IMR-90 (cell line): ENCODE data around the gene REXO5. TPM values are rescaled to one million over a fixed set of nuclear protein-coding genes. Genes with fewer than 3 reads are reported as not detected.

ENCODE experiments used
- ATAC-seq: fragments of 200-7000 bp; cut with Tn5 transposase; 2 replicates; pipeline ENCODE4 v1.9.1; 2020; ENCODE audit warnings: low read depth, mild to moderate bottlenecking, moderate library complexity
- BruUV-seq: library from RNA; stranded (reverse); fragments of 400-500 nt; replicated peaks from 2 replicates; lab custom pipeline; 2021; lab: Mats Ljungman, UMichigan
- CTCF ChIA-PET: fragments of 300-600 bp; formaldehyde crosslinking; extraction: SDS; loops from one replicate; lab custom pipeline; 2021; ENCODE audit warnings: antibody characterized with exemption; lab: Yijun Ruan, JAX
- POLR2A ChIA-PET: fragments of 300-600 bp; sonication (Branson Sonifier 250); formaldehyde crosslinking; loops from one replicate; lab custom pipeline; 2022; ENCODE audit warnings: antibody characterized with exemption; ENCODE audit not compliant: unreplicated experiment; lab: Charles Lee
- DNase-seq: peaks from one replicate; pipeline ENCODE4 v3.0.0; 2013
- H2AFZ ChIP-seq: replicated peaks from 2 replicates; pipeline ENCODE3; 2013; ENCODE audit warnings: low read length, mild to moderate bottlenecking; ENCODE audit not compliant: poor library complexity
- H2AK5ac ChIP-seq: 2 replicates; pipeline ENCODE4 v1.6.1; 2013; ENCODE audit warnings: low read depth, low read length, inconsistent platforms
- H2AK9ac ChIP-seq: replicated peaks from 2 replicates; pipeline ENCODE3; 2013; ENCODE audit warnings: mild to moderate bottlenecking, low read depth, low read length, moderate library complexity; ENCODE audit not compliant: poor library complexity
- H2BK120ac ChIP-seq: 2 replicates; pipeline ENCODE4 v1.6.1; 2013; ENCODE audit warnings: low read depth, low read length, inconsistent platforms
- H2BK15ac ChIP-seq: 3 replicates; pipeline ENCODE4 v1.6.1; 2013; ENCODE audit warnings: low read depth, low read length, inconsistent platforms
- H2BK20ac ChIP-seq: 2 replicates; pipeline ENCODE4 v1.6.1; 2013; ENCODE audit warnings: low read depth, mild to moderate bottlenecking, inconsistent platforms, low read length, moderate library complexity
- H2BK5ac ChIP-seq: 2 replicates; pipeline ENCODE4 v1.6.1; 2013; ENCODE audit warnings: mild to moderate bottlenecking, low read depth, low read length, inconsistent platforms; ENCODE audit not compliant: poor library complexity, severe bottlenecking
- H3K14ac ChIP-seq: replicated peaks from 2 replicates; pipeline ENCODE4 v1.6.1; 2013; ENCODE audit warnings: low read depth, low read length, inconsistent platforms
- H3K18ac ChIP-seq: 2 replicates; pipeline ENCODE4 v1.6.1; 2013; ENCODE audit warnings: low read depth, low read length, control low read depth
- H3K23ac ChIP-seq: 2 replicates; pipeline ENCODE4 v1.6.1; 2013; ENCODE audit warnings: low read depth, low read length, inconsistent platforms
- H3K27ac ChIP-seq: 2 replicates; pipeline ENCODE4 v1.5.1; 2013; ENCODE audit warnings: mild to moderate bottlenecking, control low read depth, low read length; ENCODE audit not compliant: insufficient read depth
- H3K27me3 ChIP-seq: 2 replicates; pipeline ENCODE4 v1.6.1; 2013; ENCODE audit warnings: low read length; ENCODE audit not compliant: control insufficient read depth, insufficient read depth
- H3K36me3 ChIP-seq: 2 replicates; pipeline ENCODE4 v1.6.1; 2013; ENCODE audit warnings: low read length, mixed read lengths; ENCODE audit not compliant: control insufficient read depth, insufficient read depth
- H3K4ac ChIP-seq: 2 replicates; pipeline ENCODE4 v1.6.1; 2013; ENCODE audit warnings: low read depth, low read length, inconsistent platforms
- H3K4me1 ChIP-seq: 2 replicates; pipeline ENCODE4 v1.6.1; 2013; ENCODE audit warnings: low read length, mixed read lengths; ENCODE audit not compliant: control insufficient read depth, insufficient read depth
- H3K4me2 ChIP-seq: 2 replicates; pipeline ENCODE4 v1.6.1; 2013; ENCODE audit warnings: low read depth, mild to moderate bottlenecking, control low read depth, low read length, moderate library complexity
- H3K4me3 ChIP-seq: 2 replicates; pipeline ENCODE4 v1.5.1; 2013; ENCODE audit warnings: low read depth, mild to moderate bottlenecking, control low read depth, low read length, moderate library complexity; ENCODE audit not compliant: insufficient read depth
- H3K56ac ChIP-seq: 2 replicates; pipeline ENCODE4 v1.6.1; 2013; ENCODE audit warnings: low read length, inconsistent platforms; ENCODE audit not compliant: insufficient read depth; ENCODE audit errors: extremely low read depth
- H3K79me1 ChIP-seq, 2 experiments: 2 replicates each; pipeline ENCODE4 v1.6.1; 2013; ENCODE audit warnings: low read length in 2 of 2, inconsistent platforms in 1 of 2, low read depth in 1 of 2
- H3K9ac ChIP-seq: 2 replicates; pipeline ENCODE4 v1.6.1; 2013; ENCODE audit warnings: low read depth, low read length, control low read depth
- H3K9me1 ChIP-seq: 2 replicates; pipeline ENCODE4 v1.6.1; 2013; ENCODE audit warnings: low read length, inconsistent platforms; ENCODE audit not compliant: insufficient read depth
- H3K9me3 ChIP-seq: 2 replicates; pipeline ENCODE4 v1.6.1; 2013; ENCODE audit warnings: low read length; ENCODE audit not compliant: control insufficient read depth, insufficient read depth
- H4K20me1 ChIP-seq: 2 replicates; pipeline ENCODE4 v1.6.1; 2013; ENCODE audit warnings: low read length, inconsistent platforms; ENCODE audit not compliant: insufficient read depth
- H4K5ac ChIP-seq: 2 replicates; pipeline ENCODE4 v1.6.1; 2013; ENCODE audit warnings: mild to moderate bottlenecking, low read depth, low read length, control low read depth
- H4K8ac ChIP-seq, 2 experiments: 2 replicates each; pipeline ENCODE4 v1.6.1; 2013; ENCODE audit warnings: low read depth in 2 of 2, low read length in 2 of 2, control low read depth in 1 of 2, inconsistent platforms in 1 of 2
- H4K91ac ChIP-seq: 2 replicates; pipeline ENCODE4 v1.6.1; 2013; ENCODE audit warnings: low read depth, low read length, inconsistent platforms; ENCODE audit not compliant: insufficient read depth
- BHLHE40 ChIP-seq: fragments of 150-350 bp; IDR thresholded peaks from 2 replicates; pipeline ENCODE4 v1.6.1; 2016; ENCODE audit warnings: mild to moderate bottlenecking, low read depth, low read length
- CEBPB ChIP-seq: IDR thresholded peaks from 2 replicates; pipeline ENCODE4 v1.6.1; 2012; ENCODE audit warnings: low read depth, low read length, improper control_type of control experiment
- CHD1 ChIP-seq: IDR thresholded peaks from 2 replicates; pipeline ENCODE4 v1.6.1; 2012; ENCODE audit warnings: low read depth, low read length, improper control_type of control experiment
- MAFK ChIP-seq: IDR thresholded peaks from 2 replicates; pipeline ENCODE4 v1.6.1; 2012; ENCODE audit warnings: low read depth, low read length, improper control_type of control experiment
- MXI1 ChIP-seq: IDR thresholded peaks from 2 replicates; pipeline ENCODE4 v1.6.1; 2012; ENCODE audit warnings: low read depth, mild to moderate bottlenecking, low read length, moderate library complexity, borderline replicate concordance
- NFE2L2 ChIP-seq: fragments of 150-350 bp; IDR thresholded peaks from 2 replicates; pipeline ENCODE4 v1.6.1; 2016; ENCODE audit warnings: low read depth, mild to moderate bottlenecking, low read length
- POLR2A ChIP-seq: IDR thresholded peaks from 2 replicates; pipeline ENCODE4 v1.6.1; 2012; ENCODE audit warnings: mild to moderate bottlenecking, low read depth, low read length
- RAD21 ChIP-seq: IDR thresholded peaks from 2 replicates; pipeline ENCODE4 v1.6.1; 2012; ENCODE audit warnings: low read length, improper control_type of control experiment
- RCOR1 ChIP-seq: IDR thresholded peaks from 2 replicates; pipeline ENCODE4 v1.6.1; 2012; ENCODE audit warnings: mild to moderate bottlenecking, low read length, improper control_type of control experiment; ENCODE audit not compliant: insufficient replicate concordance
- WGBS, 2 experiments: methylation state at CpG; one replicate each; pipeline versions ENCODE4 v1.1.5 to v1.1.7; 2013; ENCODE audit warnings: missing lambda C conversion rate in 2 of 2; ENCODE audit not compliant: insufficient read length in 1 of 2; ENCODE audit errors: extremely low coverage in 2 of 2; 5-methylcytosine and 5-hydroxymethylcytosine counted together
- dilution Hi-C: fragments of 300-500 bp; cut with HindIII; formaldehyde crosslinking; loops from one replicate; pipeline ENCODE4 v1.14.3; 2018; ENCODE audit warnings: low sequenced_read_pairs; ENCODE audit not compliant: unreplicated experiment
- in situ Hi-C: fragments of 300-500 bp; cut with MboI; formaldehyde crosslinking; loops from 3 replicates; pipeline ENCODE4 v1.14.3; 2019; ENCODE audit warnings: low sequenced_read_pairs, inconsistent platforms, mixed read lengths
- intact Hi-C: fragments of 100-400 bp; cut with micrococcal nuclease; formaldehyde crosslinking; loops from 2 replicates; pipeline ENCODE4 v1.10.0; 2022
- polyA plus RNA-seq, 3 experiments: library from polyadenylated mRNA; depleted of rRNA; stranded (reverse); fragments of >200 nt; gene quantifications; 2 replicates each; pipeline ENCODE4 v1.2.3, GENCODE V29; 2012; ENCODE audit warnings: low replicate concordance in 1 of 3
- total RNA-seq: library from RNA; depleted of rRNA; stranded (reverse); fragments of >200 nt; gene quantifications from 2 replicates; pipeline ENCODE4 v1.2.3, GENCODE V29; 2012
- TF ChIP-seq, protein P1 (sequence below): fragments of 150-350 bp; IDR thresholded peaks from 2 replicates; pipeline ENCODE4 v1.6.1; 2017; ENCODE audit warnings: mild to moderate bottlenecking, antibody characterized with exemption, low read length, low read depth
- TF ChIP-seq, protein P2 (sequence below): fragments of 150-350 bp; IDR thresholded peaks from 2 replicates; pipeline ENCODE4 v1.6.1; 2016; ENCODE audit warnings: low read depth, mild to moderate bottlenecking, low read length, moderate library complexity, borderline replicate concordance

The REXO5 gene
- total and polyA plus RNA-seq, 2 of the 4 experiments (the other 2 are of a cell fraction) = 3.7 to 7.0 TPM

DNA sequence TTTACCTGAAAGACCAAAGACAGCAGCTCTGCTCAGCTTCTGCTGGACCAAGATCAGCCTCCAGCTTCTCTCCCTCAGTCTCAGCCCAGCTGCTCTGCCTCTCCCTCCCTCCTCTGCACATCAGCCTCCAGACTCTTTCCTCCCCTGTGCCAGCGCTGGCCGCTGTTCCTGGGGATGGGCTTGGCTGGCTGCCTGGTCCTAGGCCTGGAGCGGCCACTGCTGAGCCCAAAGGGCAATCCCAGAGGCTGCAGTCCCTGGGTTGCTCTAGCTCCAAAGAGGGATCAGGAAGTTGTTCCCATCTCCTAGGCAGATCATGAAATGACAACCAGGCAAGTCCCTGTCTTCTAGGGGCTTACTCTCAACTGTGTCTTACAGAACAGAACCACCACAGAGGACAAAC lies 62.6 kb downstream of the REXO5 start:
- no peak overlapping the region; the same call in 1 of the 2 replicates for H3K56ac ChIP-seq
- H4K20me1 ChIP-seq = peaks cover 35% of the 10 kb centered on the region
- peak overlapping the region; percentile 6; the same call in 1 of the 2 replicates for H2AK5ac ChIP-seq
- in situ Hi-C loops = no loop called here
- H3K18ac ChIP-seq = no peak overlapping the region
- peak overlapping the region; percentile 7 for H2AK9ac ChIP-seq
- H3K23ac ChIP-seq = peak overlapping the region; percentile 27; the same call in 1 of the 2 replicates
- CTCF ChIA-PET = interaction anchor here (0.6 to 1.1 kb wide), 2 partner anchors 12 to 47 kb away, joined by 3 read pairs; no protein-coding TSS in a partner anchor
- peak overlapping the region; percentile 69 for H3K4ac ChIP-seq
- no peak overlapping the region for H2BK15ac ChIP-seq
- H3K9me1 ChIP-seq = peaks cover 41% of the 10 kb centered on the region
- no peaks in the 10 kb centered on the region for H3K9me3 ChIP-seq
- 0% methylated on average over 1 of the region's 3 CpGs; no CpG with 5 or more reads in 1 of the 2 experiments for WGBS, 2 experiments
- no peak overlapping the region for H4K91ac ChIP-seq
- no TSS peak for BruUV-seq
- peaks cover 47 to 91% of the 10 kb centered on the region in 2 experiments for H3K79me1 ChIP-seq
- TF ChIP-seq RAD21 (no peak), NFE2L2 (no peak), BHLHE40 (no peak), MXI1 (no peak), POLR2A (no peak), RCOR1 (no peak), CHD1 (no peak), MAFK (no peak), CEBPB (no peak)
- TF ChIP-seq, protein P1, sequence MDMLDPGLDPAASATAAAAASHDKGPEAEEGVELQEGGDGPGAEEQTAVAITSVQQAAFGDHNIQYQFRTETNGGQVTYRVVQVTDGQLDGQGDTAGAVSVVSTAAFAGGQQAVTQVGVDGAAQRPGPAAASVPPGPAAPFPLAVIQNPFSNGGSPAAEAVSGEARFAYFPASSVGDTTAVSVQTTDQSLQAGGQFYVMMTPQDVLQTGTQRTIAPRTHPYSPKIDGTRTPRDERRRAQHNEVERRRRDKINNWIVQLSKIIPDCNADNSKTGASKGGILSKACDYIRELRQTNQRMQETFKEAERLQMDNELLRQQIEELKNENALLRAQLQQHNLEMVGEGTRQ = no peak
- TF ChIP-seq, protein P2, sequence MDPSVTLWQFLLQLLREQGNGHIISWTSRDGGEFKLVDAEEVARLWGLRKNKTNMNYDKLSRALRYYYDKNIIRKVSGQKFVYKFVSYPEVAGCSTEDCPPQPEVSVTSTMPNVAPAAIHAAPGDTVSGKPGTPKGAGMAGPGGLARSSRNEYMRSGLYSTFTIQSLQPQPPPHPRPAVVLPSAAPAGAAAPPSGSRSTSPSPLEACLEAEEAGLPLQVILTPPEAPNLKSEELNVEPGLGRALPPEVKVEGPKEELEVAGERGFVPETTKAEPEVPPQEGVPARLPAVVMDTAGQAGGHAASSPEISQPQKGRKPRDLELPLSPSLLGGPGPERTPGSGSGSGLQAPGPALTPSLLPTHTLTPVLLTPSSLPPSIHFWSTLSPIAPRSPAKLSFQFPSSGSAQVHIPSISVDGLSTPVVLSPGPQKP = no peak
- dilution Hi-C loops = no loop called here
- no peak overlapping the region for H3K4me2 ChIP-seq
- DNase-seq = peak; percentile 57
- H3K36me3 ChIP-seq = no peaks in the 10 kb centered on the region
- peaks cover 20% of the 10 kb centered on the region for H3K4me1 ChIP-seq
- no peak overlapping the region for H3K27ac ChIP-seq
- intact Hi-C loops = no loop called here
- no peak overlapping the region for H3K4me3 ChIP-seq
- peak; percentile 66 for ATAC-seq
- peak overlapping the region; percentile 60; the same call in 1 of the 2 replicates for H3K14ac ChIP-seq
- H2BK120ac ChIP-seq = no peak overlapping the region
- 0 out of 2 replicates have a peak overlapping the region, but pooled peaks have one; percentile 10 for H2BK20ac ChIP-seq
- no peaks in the 10 kb centered on the region for H3K27me3 ChIP-seq
- peak overlapping the region; percentile 98 for H2BK5ac ChIP-seq
- peak overlapping the region; percentile 0; the same call in 1 of the 2 replicates for H4K5ac ChIP-seq
- POLR2A ChIA-PET = no interaction called here
- H2AFZ ChIP-seq = no peak overlapping the region
- H3K9ac ChIP-seq = no peak overlapping the region
- peak overlapping the region in 1 of 2 experiments; percentile 64; a peak in 1 of 4 replicates for H4K8ac ChIP-seq
